Hepatocyte (in vitro differentiated cells): ENCODE measurements around the gene DCAF8.

Experiments
- EZH2 ChIP-seq: fragments of 200-600 bp; sonication (generic); IDR thresholded peaks from 2 replicates; pipeline ENCODE4 v1.6.1; 2016; ENCODE audit warnings: antibody characterized with exemption, mild to moderate bottlenecking, borderline replicate concordance
- TF ChIP-seq, protein P1 (sequence below): fragments of 200-600 bp; sonication (generic); IDR thresholded peaks from 2 replicates; pipeline ENCODE4 v1.5.1; 2016; ENCODE audit warnings: antibody characterized with exemption, mild to moderate bottlenecking; ENCODE audit not compliant: poor library complexity

DNA sequence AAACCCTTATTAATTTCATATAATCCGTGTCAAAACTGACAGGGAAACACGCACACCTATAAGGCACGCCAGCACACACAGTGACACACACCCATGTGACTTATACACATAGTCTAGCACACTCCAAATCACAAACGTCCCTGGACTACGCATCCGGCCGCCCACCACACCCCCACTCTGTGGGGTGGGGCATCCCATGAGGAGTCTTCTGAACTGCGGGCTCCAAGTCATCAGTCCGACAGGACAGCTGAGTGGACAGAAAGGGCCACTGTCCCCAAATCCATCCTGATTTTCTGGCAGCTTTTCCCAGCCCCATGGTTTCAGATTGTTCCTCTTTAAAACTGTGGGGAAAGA is 56.3 kb downstream of the DCAF8 start:
- TF ChIP-seq, protein P1, sequence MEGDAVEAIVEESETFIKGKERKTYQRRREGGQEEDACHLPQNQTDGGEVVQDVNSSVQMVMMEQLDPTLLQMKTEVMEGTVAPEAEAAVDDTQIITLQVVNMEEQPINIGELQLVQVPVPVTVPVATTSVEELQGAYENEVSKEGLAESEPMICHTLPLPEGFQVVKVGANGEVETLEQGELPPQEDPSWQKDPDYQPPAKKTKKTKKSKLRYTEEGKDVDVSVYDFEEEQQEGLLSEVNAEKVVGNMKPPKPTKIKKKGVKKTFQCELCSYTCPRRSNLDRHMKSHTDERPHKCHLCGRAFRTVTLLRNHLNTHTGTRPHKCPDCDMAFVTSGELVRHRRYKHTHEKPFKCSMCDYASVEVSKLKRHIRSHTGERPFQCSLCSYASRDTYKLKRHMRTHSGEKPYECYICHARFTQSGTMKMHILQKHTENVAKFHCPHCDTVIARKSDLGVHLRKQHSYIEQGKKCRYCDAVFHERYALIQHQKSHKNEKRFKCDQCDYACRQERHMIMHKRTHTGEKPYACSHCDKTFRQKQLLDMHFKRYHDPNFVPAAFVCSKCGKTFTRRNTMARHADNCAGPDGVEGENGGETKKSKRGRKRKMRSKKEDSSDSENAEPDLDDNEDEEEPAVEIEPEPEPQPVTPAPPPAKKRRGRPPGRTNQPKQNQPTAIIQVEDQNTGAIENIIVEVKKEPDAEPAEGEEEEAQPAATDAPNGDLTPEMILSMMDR: no peak
- no peak for TF ChIP-seq EZH2
